Measurements from ENCODE around the gene BLZF1.

The BLZF1 gene

DNA sequence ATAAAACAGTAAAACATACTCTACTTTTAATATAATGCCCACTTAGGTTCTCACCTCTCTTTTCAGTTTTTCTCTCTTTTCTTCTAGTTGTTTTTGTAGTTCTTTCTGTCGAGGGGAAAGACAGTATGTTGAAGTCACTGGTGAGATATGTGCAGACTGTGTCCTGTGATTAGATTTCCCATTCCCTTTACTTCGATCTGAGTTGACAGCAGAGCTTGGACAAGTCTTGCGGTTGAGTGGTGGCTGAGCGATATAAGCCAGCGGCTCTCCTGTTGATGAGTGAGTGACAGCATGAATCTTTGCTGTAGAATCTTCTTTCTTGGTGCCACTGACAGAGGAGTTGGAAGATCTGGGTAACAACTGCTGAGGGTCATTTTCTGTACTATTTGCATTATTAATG is 53.3 kb downstream of the BLZF1 start:
- Histone ChIP-seq H3K4me1 (ENCODE audit: insufficient read depth, low read length, severe bottlenecking) (no peaks in the 10 kb centered on the region), H3K4me2 (ENCODE audit: low read length) (no peak overlapping the region), H4K20me1 (ENCODE audit: insufficient read depth, low read length) (no peaks in the 10 kb centered on the region), H3K9me2 (ENCODE audit: low read depth, low read length) (no peaks in the 10 kb centered on the region; the same call in 1 of the 2 replicates), H3K27me3 (ENCODE audit: insufficient read depth, low read length) (no peaks in the 10 kb centered on the region), H3K4me3 (ENCODE audit: low read depth, low read length, poor library complexity, severe bottlenecking) (no peak overlapping the region), H2AFZ (ENCODE audit: low read length) (no peak overlapping the region), H3K9me3 (ENCODE audit: low read length) (no peaks in the 10 kb centered on the region), H3F3A (ENCODE audit: insufficient read depth, low read length) (no peaks in the 10 kb centered on the region), H3K9ac (ENCODE audit: low read length) (no peak overlapping the region), H3K36me3 (ENCODE audit: insufficient read depth, low read length) (no peaks in the 10 kb centered on the region), H3K27ac (ENCODE audit: low read depth, low read length, poor library complexity, severe bottlenecking) (no peak overlapping the region), H3K79me2 (ENCODE audit: insufficient read depth, low read length) (no peaks in the 10 kb centered on the region)
- TF ChIP-seq EZH2 (IDR thresholded peaks at IDR 0.05; ENCODE audit: borderline replicate concordance, low read length): no peak
- TF ChIP-seq, protein P1, sequence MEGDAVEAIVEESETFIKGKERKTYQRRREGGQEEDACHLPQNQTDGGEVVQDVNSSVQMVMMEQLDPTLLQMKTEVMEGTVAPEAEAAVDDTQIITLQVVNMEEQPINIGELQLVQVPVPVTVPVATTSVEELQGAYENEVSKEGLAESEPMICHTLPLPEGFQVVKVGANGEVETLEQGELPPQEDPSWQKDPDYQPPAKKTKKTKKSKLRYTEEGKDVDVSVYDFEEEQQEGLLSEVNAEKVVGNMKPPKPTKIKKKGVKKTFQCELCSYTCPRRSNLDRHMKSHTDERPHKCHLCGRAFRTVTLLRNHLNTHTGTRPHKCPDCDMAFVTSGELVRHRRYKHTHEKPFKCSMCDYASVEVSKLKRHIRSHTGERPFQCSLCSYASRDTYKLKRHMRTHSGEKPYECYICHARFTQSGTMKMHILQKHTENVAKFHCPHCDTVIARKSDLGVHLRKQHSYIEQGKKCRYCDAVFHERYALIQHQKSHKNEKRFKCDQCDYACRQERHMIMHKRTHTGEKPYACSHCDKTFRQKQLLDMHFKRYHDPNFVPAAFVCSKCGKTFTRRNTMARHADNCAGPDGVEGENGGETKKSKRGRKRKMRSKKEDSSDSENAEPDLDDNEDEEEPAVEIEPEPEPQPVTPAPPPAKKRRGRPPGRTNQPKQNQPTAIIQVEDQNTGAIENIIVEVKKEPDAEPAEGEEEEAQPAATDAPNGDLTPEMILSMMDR (IDR thresholded peaks at IDR 0.05; ENCODE audit: low read length): no peak

DNA sequence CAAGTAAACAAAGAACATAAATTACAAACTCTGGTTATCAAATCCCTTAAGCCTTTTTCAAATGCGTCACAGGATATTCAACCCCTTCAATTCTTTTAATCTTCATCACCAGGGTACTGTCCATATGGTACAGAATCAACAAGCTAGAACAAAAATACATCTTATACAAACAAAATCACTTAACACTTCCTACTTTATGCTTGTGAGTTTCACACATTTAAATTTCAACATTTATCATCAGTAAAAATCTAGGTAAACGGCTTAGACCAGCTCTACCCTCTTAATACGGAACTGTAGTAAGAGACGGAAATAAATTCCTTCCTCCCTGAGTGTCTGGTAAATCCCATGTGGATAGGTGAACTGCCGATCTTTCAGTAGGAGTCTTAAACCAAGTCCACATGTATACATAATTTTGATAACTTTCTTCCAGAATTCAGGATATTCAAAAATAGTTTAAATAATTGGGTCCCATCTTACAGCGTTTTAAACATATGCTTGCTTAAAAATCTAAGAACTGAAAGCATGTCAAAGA is 58.2 kb downstream of the BLZF1 start:
- no peak overlapping the region for H2AFZ ChIP-seq (ENCODE audit: low read length)
- H3K4me1 ChIP-seq (ENCODE audit: insufficient read depth, low read length, severe bottlenecking): peaks cover 16% of the 10 kb centered on the region
- no peaks in the 10 kb centered on the region for H3K79me2 ChIP-seq (ENCODE audit: insufficient read depth, low read length)
- no peak overlapping the region for H3K9ac ChIP-seq (ENCODE audit: low read length)
- no peaks in the 10 kb centered on the region for H3F3A ChIP-seq (ENCODE audit: insufficient read depth, low read length)
- no peak overlapping the region for H3K4me3 ChIP-seq (ENCODE audit: low read depth, low read length, poor library complexity, severe bottlenecking)
- no peak overlapping the region for H3K27ac ChIP-seq (ENCODE audit: low read depth, low read length, poor library complexity, severe bottlenecking)
- H3K4me2 ChIP-seq (ENCODE audit: low read length): no peak overlapping the region
- no peaks in the 10 kb centered on the region for H3K9me3 ChIP-seq (ENCODE audit: low read length)
- no peaks in the 10 kb centered on the region for H3K27me3 ChIP-seq (ENCODE audit: insufficient read depth, low read length)
- no peaks in the 10 kb centered on the region for H3K36me3 ChIP-seq (ENCODE audit: insufficient read depth, low read length)
- no peaks in the 10 kb centered on the region for H4K20me1 ChIP-seq (ENCODE audit: insufficient read depth, low read length)
- no peaks in the 10 kb centered on the region; the same call in 1 of the 2 replicates for H3K9me2 ChIP-seq (ENCODE audit: low read depth, low read length)
- TF ChIP-seq, protein P1 (IDR thresholded peaks at IDR 0.05; ENCODE audit: low read length): no peak
- TF ChIP-seq EZH2 (IDR thresholded peaks at IDR 0.05; ENCODE audit: borderline replicate concordance, low read length): no peak

DNA sequence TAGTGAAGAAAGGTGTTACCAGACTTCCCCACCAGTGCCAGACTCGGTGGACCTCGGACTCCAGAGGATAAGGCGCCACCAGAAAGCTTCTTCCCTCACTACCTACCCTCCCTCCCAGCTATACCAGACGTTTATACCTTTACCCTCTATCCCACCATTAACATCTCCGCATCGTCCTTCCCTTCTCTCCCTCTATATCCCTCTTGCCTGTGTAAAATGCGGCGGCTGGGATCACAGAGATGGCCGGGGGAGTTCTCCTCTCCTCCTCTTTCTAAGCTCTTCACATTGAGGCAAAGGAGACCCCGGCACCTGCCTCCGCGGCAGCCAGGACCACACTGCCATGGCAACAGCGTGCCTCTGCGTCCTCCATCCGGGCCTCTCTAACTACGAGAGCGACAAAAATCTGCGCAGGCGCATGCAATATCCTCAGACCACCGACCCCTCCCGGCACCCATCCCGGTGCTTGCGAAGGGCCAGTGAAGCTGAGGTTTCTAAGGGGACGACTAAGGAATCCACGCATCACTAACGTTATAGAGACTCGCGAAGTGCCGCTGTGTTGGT is 59.2 kb downstream of the BLZF1 start, which contains the start of gene CCDC181:
Gene CCDC181 (minus strand): TSS at position 394 of the 561 bp plus-strand sequence. CDS start 2,547 bp downstream, outside the sequence.
- Histone ChIP-seq H3K9ac (ENCODE audit: low read length) (peak within 1 kb of the TSS; percentile 35; the same call in 1 of the 2 replicates), H3K79me2 (ENCODE audit: insufficient read depth, low read length) (no peaks in the 10 kb centered on the region), H4K20me1 (ENCODE audit: insufficient read depth, low read length) (no peaks in the 10 kb centered on the region), H3K9me2 (ENCODE audit: low read depth, low read length) (no peaks in the 10 kb centered on the region; the same call in 1 of the 2 replicates), H3K36me3 (ENCODE audit: insufficient read depth, low read length) (no peaks in the 10 kb centered on the region), H3K9me3 (ENCODE audit: low read length) (no peaks in the 10 kb centered on the region), H3K4me1 (ENCODE audit: insufficient read depth, low read length, severe bottlenecking) (peaks cover 16% of the 10 kb centered on the region), H3K27me3 (ENCODE audit: insufficient read depth, low read length) (no peaks in the 10 kb centered on the region), H3K4me2 (ENCODE audit: low read length) (peak within 1 kb of the TSS; percentile 86), H3F3A (ENCODE audit: insufficient read depth, low read length) (no peaks in the 10 kb centered on the region), H3K27ac (ENCODE audit: low read depth, low read length, poor library complexity, severe bottlenecking) (no peak within 1 kb of the TSS), H3K4me3 (ENCODE audit: low read depth, low read length, poor library complexity, severe bottlenecking) (peak within 1 kb of the TSS; percentile 61), H2AFZ (ENCODE audit: low read length) (peak within 1 kb of the TSS; percentile 89)
- TF ChIP-seq, protein P1 (IDR thresholded peaks at IDR 0.05; ENCODE audit: low read length): no peak
- no peak for TF ChIP-seq EZH2 (IDR thresholded peaks at IDR 0.05; ENCODE audit: borderline replicate concordance, low read length)
